Fibroblast of lung (primary cell): ENCODE measurements around the gene GPS1. TPM values are rescaled to one million over a fixed set of nuclear protein-coding genes. Genes with fewer than 3 reads are reported as not detected.

Experiments
- DNase-seq, 2 donors: peaks; one replicate each; pipeline versions ENCODE4 v3.0.0 to v3.0.0-alpha.2; 2010; ENCODE audit warnings: low read depth in 2 of 2
- H2AFZ ChIP-seq: 2 replicates; pipeline ENCODE4 v1.5.1; 2012; ENCODE audit warnings: low read length, control low read depth, inconsistent platforms
- H3K27ac ChIP-seq: 2 replicates; pipeline ENCODE4 v1.5.1; 2011; ENCODE audit warnings: low read length, control low read depth; ENCODE audit not compliant: insufficient read depth
- H3K27me3 ChIP-seq: 2 replicates; pipeline ENCODE4 v1.5.1; 2011; ENCODE audit warnings: mild to moderate bottlenecking, low read length; ENCODE audit not compliant: control insufficient read depth, insufficient read depth
- H3K36me3 ChIP-seq: 2 replicates; pipeline ENCODE4 v1.5.1; 2011; ENCODE audit warnings: low read length; ENCODE audit not compliant: control insufficient read depth, insufficient read depth
- H3K4me1 ChIP-seq: 2 replicates; pipeline ENCODE4 v1.5.1; 2011; ENCODE audit warnings: low read length; ENCODE audit not compliant: control insufficient read depth, insufficient read depth; ENCODE audit errors: extremely low read depth
- H3K4me2 ChIP-seq: 2 replicates; pipeline ENCODE4 v1.5.1; 2011; ENCODE audit warnings: low read length, control low read depth; ENCODE audit not compliant: insufficient read depth; ENCODE audit errors: extremely low read depth
- H3K4me3 ChIP-seq, 4 experiments: fragments of 200-600 bp in 1 of 4; sonication (generic) in 1 of 4; replicated peaks in 1 of 4; 2 replicates each; pipeline ENCODE4 v1.5.1; 2011 to 2016; ENCODE audit warnings: low read length in 4 of 4, low read depth in 3 of 4, mild to moderate bottlenecking in 3 of 4, control low read depth in 2 of 4, inconsistent platforms in 1 of 4, mixed read lengths in 1 of 4; ENCODE audit not compliant: insufficient read depth in 1 of 4; ENCODE audit errors: control extremely low read depth in 1 of 4
- H3K79me2 ChIP-seq: 2 replicates; pipeline ENCODE4 v1.5.1; 2012; ENCODE audit warnings: mild to moderate bottlenecking, low read length, inconsistent platforms; ENCODE audit not compliant: control insufficient read depth, insufficient read depth
- H3K9ac ChIP-seq: 2 replicates; pipeline ENCODE4 v1.5.1; 2011; ENCODE audit warnings: mild to moderate bottlenecking, low read length, control low read depth; ENCODE audit not compliant: insufficient read depth
- H3K9me3 ChIP-seq: 2 replicates; pipeline ENCODE4 v1.5.1; 2012; ENCODE audit warnings: low read depth, low read length; ENCODE audit not compliant: control insufficient read depth, insufficient read depth
- H4K20me1 ChIP-seq: 2 replicates; pipeline ENCODE4 v1.5.1; 2011; ENCODE audit warnings: low read length; ENCODE audit not compliant: control insufficient read depth, insufficient read depth; ENCODE audit errors: extremely low read depth
- EZH2 ChIP-seq: IDR thresholded peaks from 2 replicates; pipeline ENCODE4 v1.5.1; 2012; ENCODE audit warnings: low read length, control low read depth, mild to moderate bottlenecking; ENCODE audit errors: missing control alignments
- polyA plus RNA-seq, 2 donors: library from polyadenylated mRNA; depleted of rRNA in 1 of 2; stranded (reverse) in 1 of 2; unstranded in 1 of 2; fragments of >200 nt; gene quantifications; 2 replicates each; pipeline ENCODE4 v1.2.1, GENCODE V29; 2011 to 2012; ENCODE audit warnings: missing spikeins in 1 of 2
- total RNA-seq: library from RNA; depleted of rRNA; stranded (reverse); fragments of >200 nt; gene quantifications from 2 replicates; pipeline ENCODE4 v1.2.1, GENCODE V29; 2014
- TF ChIP-seq, protein P1 (sequence below), 2 donors: IDR thresholded peaks in 1 of 2; conservative IDR thresholded peaks in 1 of 2; 1 replicate in 1 of 2; 2 replicates in 1 of 2; pipeline ENCODE4 v1.5.1; 2011 to 2012; ENCODE audit warnings: low read length in 2 of 2, control low read depth in 1 of 2, inconsistent platforms in 1 of 2, low read depth in 1 of 2, mild to moderate bottlenecking in 1 of 2

GPS1 gene
- total and polyA plus RNA-seq, 2 donors (not counting 1 experiment from before 2014, with no cell fraction given): 53.3 to 76.6 TPM

GRCh38 chr17:82045936-82046484 is 5.7 kb upstream of the GPS1 start:
- H3K4me2 ChIP-seq: no peak overlapping the region
- H3K9ac ChIP-seq: no peak overlapping the region
- H3K36me3 ChIP-seq: peaks cover 22% of the 10 kb centered on the region
- peaks cover 3% of the 10 kb centered on the region for H3K4me1 ChIP-seq
- H3K4me3 ChIP-seq: no peak overlapping the region
- H2AFZ ChIP-seq: no peak overlapping the region
- TF ChIP-seq EZH2: no peak
- TF ChIP-seq, protein P1, sequence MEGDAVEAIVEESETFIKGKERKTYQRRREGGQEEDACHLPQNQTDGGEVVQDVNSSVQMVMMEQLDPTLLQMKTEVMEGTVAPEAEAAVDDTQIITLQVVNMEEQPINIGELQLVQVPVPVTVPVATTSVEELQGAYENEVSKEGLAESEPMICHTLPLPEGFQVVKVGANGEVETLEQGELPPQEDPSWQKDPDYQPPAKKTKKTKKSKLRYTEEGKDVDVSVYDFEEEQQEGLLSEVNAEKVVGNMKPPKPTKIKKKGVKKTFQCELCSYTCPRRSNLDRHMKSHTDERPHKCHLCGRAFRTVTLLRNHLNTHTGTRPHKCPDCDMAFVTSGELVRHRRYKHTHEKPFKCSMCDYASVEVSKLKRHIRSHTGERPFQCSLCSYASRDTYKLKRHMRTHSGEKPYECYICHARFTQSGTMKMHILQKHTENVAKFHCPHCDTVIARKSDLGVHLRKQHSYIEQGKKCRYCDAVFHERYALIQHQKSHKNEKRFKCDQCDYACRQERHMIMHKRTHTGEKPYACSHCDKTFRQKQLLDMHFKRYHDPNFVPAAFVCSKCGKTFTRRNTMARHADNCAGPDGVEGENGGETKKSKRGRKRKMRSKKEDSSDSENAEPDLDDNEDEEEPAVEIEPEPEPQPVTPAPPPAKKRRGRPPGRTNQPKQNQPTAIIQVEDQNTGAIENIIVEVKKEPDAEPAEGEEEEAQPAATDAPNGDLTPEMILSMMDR (conservative IDR thresholded peaks at IDR 0.05 in 1 of 2, IDR thresholded peaks at IDR 0.05 in 1 of 2; ENCODE audit: low read depth in 1 of 2, low read length in 2 of 2): no peak
- H4K20me1 ChIP-seq: no peaks in the 10 kb centered on the region
- H3K79me2 ChIP-seq: peaks cover 2% of the 10 kb centered on the region
- no peaks in the 10 kb centered on the region for H3K27me3 ChIP-seq
- DNase-seq: no peak
- no peaks in the 10 kb centered on the region for H3K9me3 ChIP-seq
- no peak overlapping the region for H3K27ac ChIP-seq

DNA sequence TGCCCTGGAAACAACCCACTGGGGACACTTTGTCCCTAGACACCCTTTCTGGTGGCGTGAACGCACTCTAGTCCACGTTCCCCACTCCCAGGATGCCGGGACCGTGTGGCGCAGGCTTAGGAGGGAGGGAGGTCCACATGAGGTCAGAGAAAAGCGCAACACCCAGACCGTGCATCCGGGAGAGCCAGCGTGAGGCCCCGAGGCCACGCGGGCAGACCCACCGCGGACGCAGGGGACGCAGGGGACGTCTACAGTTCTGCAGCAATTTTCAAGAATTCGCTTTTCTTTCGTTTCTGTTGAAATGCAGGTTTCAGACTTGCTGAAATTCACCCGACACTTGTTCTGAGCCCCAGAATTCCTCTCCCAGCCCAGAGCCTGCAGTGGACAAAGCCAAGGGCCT is 4.8 kb upstream of the GPS1 start:
- peaks cover 3% of the 10 kb centered on the region for H3K4me1 ChIP-seq
- TF ChIP-seq EZH2: no peak
- TF ChIP-seq, protein P1 (conservative IDR thresholded peaks at IDR 0.05 in 1 of 2, IDR thresholded peaks at IDR 0.05 in 1 of 2; ENCODE audit: low read depth in 1 of 2, low read length in 2 of 2): no peak
- H3K9ac ChIP-seq: no peak overlapping the region
- no peak overlapping the region for H2AFZ ChIP-seq
- H3K27ac ChIP-seq: no peak overlapping the region
- peaks cover 2% of the 10 kb centered on the region for H3K79me2 ChIP-seq
- no peak overlapping the region for H3K4me2 ChIP-seq
- no peaks in the 10 kb centered on the region for H3K27me3 ChIP-seq
- peaks cover 22% of the 10 kb centered on the region for H3K36me3 ChIP-seq
- DNase-seq: no peak
- no peaks in the 10 kb centered on the region for H4K20me1 ChIP-seq
- H3K9me3 ChIP-seq: no peaks in the 10 kb centered on the region
- H3K4me3 ChIP-seq: no peak overlapping the region

DNA sequence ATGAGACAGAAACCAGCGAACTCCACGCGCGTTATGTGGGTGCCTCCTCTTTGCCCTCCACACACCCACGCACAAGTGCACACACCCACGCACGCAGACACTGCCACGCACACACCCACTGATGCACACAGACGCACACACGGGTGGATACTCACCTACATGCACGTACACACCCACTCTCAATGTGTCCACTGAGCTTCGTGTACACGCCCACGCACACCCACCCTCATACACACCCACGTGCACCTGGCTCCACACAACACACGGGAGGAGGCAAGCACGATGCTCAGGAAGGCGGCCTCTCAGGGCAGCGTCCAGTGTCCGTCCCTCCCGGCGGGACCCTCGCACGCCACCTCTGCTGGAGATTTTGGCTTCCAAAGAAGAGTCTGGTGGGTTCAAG is 4.3 kb upstream of the GPS1 start:
- peaks cover 3% of the 10 kb centered on the region for H3K4me1 ChIP-seq
- no peak overlapping the region for H3K4me2 ChIP-seq
- H3K4me3 ChIP-seq: no peak overlapping the region
- H3K27me3 ChIP-seq: no peaks in the 10 kb centered on the region
- H3K9ac ChIP-seq: no peak overlapping the region
- TF ChIP-seq, protein P1 (conservative IDR thresholded peaks at IDR 0.05 in 1 of 2, IDR thresholded peaks at IDR 0.05 in 1 of 2; ENCODE audit: low read depth in 1 of 2, low read length in 2 of 2): no peak
- TF ChIP-seq EZH2: no peak
- no peak for DNase-seq
- no peaks in the 10 kb centered on the region for H3K9me3 ChIP-seq
- no peak overlapping the region for H3K27ac ChIP-seq
- H3K36me3 ChIP-seq: peaks cover 22% of the 10 kb centered on the region
- no peak overlapping the region for H2AFZ ChIP-seq
- H3K79me2 ChIP-seq: peaks cover 5% of the 10 kb centered on the region
- H4K20me1 ChIP-seq: no peaks in the 10 kb centered on the region
